Measurements from ENCODE around the gene ETV3L.

The ETV3L gene

DNA sequence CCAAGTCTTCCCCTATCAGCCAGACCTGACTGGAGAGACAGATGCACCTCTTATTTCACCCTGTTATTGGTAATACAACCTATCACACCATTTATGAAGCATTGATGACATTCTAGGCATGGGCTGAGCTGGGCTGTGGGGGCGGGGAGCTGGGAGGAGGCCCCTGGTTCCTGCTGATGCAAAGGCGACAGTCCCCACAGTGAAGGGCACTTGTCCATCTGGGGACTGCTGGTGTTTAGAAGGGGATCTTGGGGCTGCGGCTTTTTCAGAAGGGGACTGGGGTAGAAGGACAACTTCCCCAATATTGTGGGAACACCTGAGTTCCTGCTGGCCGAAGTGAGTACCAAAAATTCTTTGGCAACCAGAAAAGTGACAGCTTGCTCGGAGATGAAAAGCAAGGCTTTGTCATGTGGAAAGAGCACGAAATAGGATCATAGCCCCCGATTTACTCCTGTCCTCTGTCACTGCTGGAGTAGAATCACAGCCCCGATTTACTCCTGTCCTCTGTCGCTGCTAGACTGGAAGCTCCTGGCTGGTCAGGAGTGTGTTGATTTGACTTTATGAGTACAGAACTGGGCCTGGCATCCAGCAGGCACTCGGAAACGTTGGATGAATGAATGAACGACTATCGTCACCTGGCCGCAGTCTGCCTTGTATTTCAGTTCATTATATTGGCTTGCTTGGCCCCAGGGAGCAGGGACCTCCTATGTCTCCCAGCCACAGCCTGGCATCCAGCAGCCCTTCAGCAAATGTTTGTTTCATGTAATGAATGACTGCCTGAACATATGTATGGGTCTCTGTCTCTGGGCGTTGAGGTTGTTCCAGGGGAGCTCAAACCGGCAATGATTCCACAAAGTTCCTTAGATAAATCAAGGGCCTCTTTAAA is 16.5 kb upstream of the ETV3L start:
- Histone ChIP-seq H3K9ac (ENCODE audit: low read depth, low read length) (no peak overlapping the region), H3K4me1 (ENCODE audit: insufficient read depth, low read length) (peaks cover 55% of the 10 kb centered on the region), H3K9me3 (ENCODE audit: control insufficient read depth, insufficient read depth, low read length) (no peaks in the 10 kb centered on the region), H3K36me3 (ENCODE audit: insufficient read depth, low read length) (no peaks in the 10 kb centered on the region)

DNA sequence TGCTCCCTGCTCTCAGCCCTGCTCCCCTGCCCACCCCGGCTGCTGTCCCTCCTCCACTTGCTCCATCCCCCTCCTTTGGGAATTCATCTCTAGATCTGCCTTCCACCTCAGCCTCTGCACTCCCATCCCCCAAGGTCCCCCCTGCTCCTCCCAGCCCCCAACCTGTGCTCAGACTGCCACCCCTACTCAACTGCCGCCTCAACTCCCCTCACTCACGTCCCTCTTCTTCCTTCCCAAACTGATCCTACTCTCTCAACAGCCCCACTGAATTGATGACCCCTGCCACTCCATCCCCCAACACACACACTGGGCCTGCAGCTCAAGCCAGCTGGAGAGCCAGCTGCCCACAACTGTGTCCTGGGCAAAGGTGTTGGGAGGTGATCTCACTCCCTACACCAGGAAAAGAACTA is 15.8 kb upstream of the ETV3L start:
- Histone ChIP-seq H3K36me3 (ENCODE audit: insufficient read depth, low read length) (no peaks in the 10 kb centered on the region), H3K9ac (ENCODE audit: low read depth, low read length) (no peak overlapping the region), H3K4me1 (ENCODE audit: insufficient read depth, low read length) (peaks cover 59% of the 10 kb centered on the region), H3K9me3 (ENCODE audit: control insufficient read depth, insufficient read depth, low read length) (no peaks in the 10 kb centered on the region)

DNA sequence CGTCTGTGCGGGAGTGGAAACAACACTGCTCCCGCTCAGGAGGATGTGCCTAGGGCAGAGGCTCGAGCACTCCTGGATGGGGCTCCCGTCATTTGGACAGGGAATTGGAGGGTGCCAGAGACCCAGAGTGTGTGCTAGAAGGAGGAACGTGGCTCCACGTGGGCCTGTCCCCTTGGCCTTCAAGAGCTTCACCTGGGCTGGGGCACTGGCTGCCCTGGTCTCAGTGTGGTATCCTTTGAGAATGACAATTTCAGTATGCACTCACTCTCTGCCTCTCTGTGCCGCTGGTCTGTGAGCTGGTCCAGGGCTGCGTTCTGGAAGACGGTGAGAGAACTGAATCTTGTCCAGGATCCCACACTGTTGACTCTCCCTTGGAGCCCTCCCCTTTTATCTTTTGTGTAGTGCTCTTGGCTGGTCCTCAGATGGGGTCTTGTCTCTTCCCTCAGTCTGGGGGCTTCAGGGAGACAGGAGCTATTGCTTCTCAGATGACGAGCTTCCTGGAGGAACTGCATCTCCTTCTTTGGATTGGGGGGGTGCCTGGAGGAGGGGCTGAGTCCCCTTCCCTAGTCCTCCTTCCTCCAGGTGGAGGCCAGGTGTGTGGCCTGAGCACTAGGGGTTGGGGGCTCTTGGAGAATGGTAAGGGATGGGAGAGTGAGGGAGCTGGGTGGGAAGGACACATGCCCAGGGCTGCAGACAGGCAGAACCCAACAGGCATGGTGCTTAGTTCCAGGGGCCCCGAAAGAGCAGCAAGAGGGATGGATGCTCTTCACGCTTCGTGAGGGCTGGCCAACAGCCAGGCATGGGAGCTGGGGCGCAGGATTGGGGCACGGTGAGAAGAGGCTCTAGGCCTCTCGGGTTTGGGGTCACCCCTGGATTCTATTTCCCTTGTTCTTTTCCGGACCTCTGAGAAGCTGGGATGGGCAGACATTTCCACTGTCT is 14.8 kb upstream of the ETV3L start:
- Histone ChIP-seq H3K9me3 (ENCODE audit: control insufficient read depth, insufficient read depth, low read length) (no peaks in the 10 kb centered on the region), H3K4me1 (ENCODE audit: insufficient read depth, low read length) (peaks cover 59% of the 10 kb centered on the region), H3K9ac (ENCODE audit: low read depth, low read length) (no peak overlapping the region), H3K36me3 (ENCODE audit: insufficient read depth, low read length) (no peaks in the 10 kb centered on the region)

DNA sequence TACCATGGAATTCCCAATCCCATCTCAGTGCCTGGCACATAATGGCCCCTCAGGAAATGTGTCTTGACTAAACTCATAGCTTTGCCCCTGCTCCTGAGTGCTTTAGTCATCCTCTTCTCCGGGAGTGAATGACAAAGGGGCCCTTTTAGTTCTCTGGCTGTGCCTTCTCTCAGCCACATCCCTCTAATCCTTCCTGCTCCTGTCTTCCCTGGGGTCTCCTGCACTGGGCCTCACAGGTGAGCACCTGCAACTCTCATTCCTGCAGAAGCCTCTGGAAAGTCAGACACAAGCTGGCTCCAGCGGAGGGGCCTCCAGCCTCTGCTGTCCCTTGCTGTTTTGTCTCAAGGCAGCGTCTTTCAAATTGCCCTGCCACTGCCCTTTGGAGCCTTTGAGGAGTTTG is 14.0 kb upstream of the ETV3L start:
- no peaks in the 10 kb centered on the region for H3K9me3 ChIP-seq (ENCODE audit: control insufficient read depth, insufficient read depth, low read length)
- peaks cover 59% of the 10 kb centered on the region for H3K4me1 ChIP-seq (ENCODE audit: insufficient read depth, low read length)

DNA sequence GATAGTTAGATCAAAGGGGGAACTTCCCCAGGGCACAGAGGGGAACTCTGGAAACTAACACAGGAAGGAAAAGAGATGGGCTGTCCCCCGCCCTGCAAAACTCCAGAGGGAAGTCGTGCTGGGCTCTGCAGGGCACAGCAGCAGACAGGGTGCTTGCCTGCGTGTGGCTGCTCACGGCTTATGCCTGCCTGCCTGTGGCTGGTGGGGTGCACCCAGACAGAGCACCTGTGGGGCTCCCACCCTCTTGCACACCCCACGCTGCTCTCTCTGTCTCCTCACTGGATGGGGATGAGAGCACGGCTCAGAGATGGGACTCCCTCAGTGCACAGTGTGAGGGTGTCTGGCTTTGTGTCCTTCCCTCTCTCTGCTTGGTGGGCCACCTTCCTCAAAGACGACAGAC is 13.5 kb upstream of the ETV3L start:
- Histone ChIP-seq H3K4me1 (ENCODE audit: insufficient read depth, low read length) (peaks cover 61% of the 10 kb centered on the region), H3K9ac (ENCODE audit: low read depth, low read length) (no peak overlapping the region), H3K9me3 (ENCODE audit: control insufficient read depth, insufficient read depth, low read length) (no peaks in the 10 kb centered on the region), H3K36me3 (ENCODE audit: insufficient read depth, low read length) (no peaks in the 10 kb centered on the region)

More for the DNA sequence above, 14.0 kb upstream of the ETV3L start:
- H3K9ac ChIP-seq (ENCODE audit: low read depth, low read length): no peak overlapping the region
- no peaks in the 10 kb centered on the region for H3K36me3 ChIP-seq (ENCODE audit: insufficient read depth, low read length)

DNA sequence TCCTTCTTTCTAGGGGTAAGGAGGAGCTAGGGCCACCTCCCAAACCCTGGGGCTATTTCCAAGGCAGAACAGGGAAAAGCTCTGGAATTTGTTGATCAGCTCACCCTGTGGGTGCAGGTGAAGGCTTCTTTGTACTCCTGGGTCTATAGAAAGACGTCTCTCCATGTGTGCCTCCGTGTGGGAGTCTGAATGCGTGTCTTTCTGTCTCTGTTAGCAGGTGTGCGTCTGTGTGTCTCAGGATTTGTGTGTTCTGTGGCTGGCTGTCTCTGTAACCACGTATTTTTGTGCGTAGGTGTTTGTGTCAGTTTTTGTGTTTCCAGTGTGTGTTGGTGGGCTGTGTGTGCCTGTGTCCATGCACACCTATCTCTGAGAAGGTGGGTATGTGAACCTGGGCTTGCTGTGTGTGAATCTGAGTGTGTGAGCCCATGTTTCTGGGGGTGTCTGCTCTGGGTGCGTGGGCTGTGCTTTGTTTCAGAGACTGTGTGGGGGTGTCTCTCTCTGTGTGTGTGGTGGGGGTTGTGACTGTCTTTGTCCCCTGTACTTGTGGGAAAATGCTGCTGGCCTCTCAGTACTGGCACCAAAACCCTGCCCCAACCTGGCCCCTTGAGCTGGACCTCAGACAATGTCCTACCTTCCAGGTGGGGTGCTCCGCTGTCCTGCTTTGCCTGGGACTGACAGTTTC is 12.7 kb upstream of the ETV3L start:
- peaks cover 57% of the 10 kb centered on the region for H3K4me1 ChIP-seq (ENCODE audit: insufficient read depth, low read length)
- H3K9me3 ChIP-seq (ENCODE audit: control insufficient read depth, insufficient read depth, low read length): no peaks in the 10 kb centered on the region
- no peak overlapping the region for H3K9ac ChIP-seq (ENCODE audit: low read depth, low read length)
- H3K36me3 ChIP-seq (ENCODE audit: insufficient read depth, low read length): no peaks in the 10 kb centered on the region

DNA sequence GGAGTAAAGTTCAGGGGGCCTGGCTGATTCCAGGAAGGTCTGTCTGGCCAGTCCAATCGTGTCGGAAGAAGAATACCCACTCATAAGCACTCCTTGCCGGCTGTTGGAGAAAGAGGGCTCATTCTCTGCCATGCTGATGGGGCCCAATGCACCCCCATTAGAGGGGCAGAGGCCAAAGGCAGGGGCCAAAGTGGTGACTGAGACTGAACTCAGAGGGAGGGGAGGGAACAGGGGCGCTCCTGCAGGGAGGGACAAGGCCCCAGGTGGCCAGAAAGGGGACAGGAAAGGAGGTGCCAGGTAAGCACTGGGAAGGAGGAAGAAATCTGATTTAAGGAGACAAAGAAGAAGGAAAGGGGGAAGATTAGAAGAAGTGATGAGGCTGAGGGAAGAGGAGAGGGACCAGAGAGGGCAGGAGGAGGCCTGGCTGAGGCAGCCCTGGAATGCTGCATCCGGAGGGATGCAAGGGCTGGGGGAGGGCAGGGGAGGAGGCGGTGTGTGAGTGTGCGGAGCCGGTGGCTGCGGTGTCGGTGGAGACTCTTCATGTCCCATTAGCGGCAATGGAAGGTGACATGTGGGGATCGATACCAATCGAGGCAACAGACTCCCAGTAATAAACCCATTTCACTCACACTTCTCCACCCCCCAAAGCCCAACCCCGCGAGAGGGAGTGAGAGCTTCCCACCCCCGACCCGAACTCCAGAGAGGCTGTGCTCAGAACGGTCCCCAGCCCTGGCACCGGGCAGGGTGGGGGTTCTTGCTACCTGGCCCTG is 12.0 kb upstream of the ETV3L start:
- H3K9ac ChIP-seq (ENCODE audit: low read depth, low read length): no peak overlapping the region
- H3K4me1 ChIP-seq (ENCODE audit: insufficient read depth, low read length): peaks cover 54% of the 10 kb centered on the region
- H3K36me3 ChIP-seq (ENCODE audit: insufficient read depth, low read length): no peaks in the 10 kb centered on the region
- H3K9me3 ChIP-seq (ENCODE audit: control insufficient read depth, insufficient read depth, low read length): no peaks in the 10 kb centered on the region

DNA sequence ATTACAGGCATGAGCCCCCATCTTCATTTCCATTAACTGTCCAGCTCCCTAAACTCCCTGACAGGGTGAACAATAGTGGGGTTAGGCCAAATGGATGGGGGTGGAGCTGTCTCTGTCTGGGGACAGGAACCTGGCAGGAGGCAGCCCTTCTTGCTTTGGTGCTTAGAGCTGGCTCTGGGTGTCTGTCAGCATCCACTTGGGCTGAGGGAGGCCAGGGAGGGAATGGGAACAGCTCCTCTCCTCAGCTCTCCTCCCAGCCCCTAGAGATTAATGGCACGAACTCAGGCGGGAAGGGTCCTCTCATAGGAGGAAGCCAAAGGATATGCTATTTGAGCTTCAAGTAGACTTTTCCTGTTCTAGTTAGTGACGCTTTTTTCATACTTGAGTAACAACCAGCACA is 11.1 kb upstream of the ETV3L start:
- H3K9me3 ChIP-seq (ENCODE audit: control insufficient read depth, insufficient read depth, low read length): no peaks in the 10 kb centered on the region
- H3K36me3 ChIP-seq (ENCODE audit: insufficient read depth, low read length): no peaks in the 10 kb centered on the region
- H3K4me1 ChIP-seq (ENCODE audit: insufficient read depth, low read length): peaks cover 51% of the 10 kb centered on the region
- no peak overlapping the region for H3K9ac ChIP-seq (ENCODE audit: low read depth, low read length)

DNA sequence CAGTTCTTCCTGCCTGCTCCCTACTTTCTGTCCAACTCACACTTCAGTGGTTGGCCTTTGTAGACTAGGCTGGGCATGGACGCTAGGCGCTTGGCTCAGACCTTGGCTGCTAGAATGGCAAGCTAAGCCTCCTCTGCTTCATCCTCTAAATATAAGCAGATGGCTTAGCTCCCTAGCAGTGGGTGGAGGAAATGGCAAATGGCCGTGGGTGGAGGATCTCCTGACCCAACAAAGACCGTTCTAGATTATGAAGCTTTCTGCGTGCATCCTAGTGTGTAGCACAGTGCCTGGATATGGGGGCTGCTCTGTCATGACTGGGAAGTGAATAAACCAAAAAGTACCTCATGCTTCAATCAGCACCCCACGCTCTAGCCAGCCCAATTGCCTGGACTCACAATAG is 10.4 kb upstream of the ETV3L start:
- H3K4me1 ChIP-seq (ENCODE audit: insufficient read depth, low read length): peaks cover 47% of the 10 kb centered on the region
- H3K9me3 ChIP-seq (ENCODE audit: control insufficient read depth, insufficient read depth, low read length): no peaks in the 10 kb centered on the region
- no peak overlapping the region for H3K9ac ChIP-seq (ENCODE audit: low read depth, low read length)
- H3K36me3 ChIP-seq (ENCODE audit: insufficient read depth, low read length): no peaks in the 10 kb centered on the region

DNA sequence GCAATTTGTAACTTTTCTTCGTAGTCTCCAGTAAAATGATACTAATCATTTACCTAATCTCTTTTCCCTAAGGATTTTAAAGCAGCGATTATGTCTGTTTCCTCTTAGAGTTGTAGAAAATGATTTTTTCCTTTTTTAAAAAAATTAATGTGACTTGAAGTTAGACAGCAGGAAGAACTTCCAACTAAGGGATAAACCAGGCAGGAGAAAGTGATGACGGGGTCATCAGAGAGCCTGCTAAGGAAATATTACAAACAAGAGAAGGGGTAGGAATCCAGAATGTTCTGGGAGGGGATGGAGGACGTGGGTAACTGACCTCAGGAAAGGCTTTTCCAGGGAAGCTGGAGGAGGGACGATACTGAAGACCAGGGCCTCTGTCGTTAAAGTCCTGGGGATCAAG is 8.8 kb upstream of the ETV3L start:
- H3K9ac ChIP-seq (ENCODE audit: low read depth, low read length): no peak overlapping the region
- peaks cover 35% of the 10 kb centered on the region for H3K4me1 ChIP-seq (ENCODE audit: insufficient read depth, low read length)
- H3K36me3 ChIP-seq (ENCODE audit: insufficient read depth, low read length): no peaks in the 10 kb centered on the region
- H3K9me3 ChIP-seq (ENCODE audit: control insufficient read depth, insufficient read depth, low read length): no peaks in the 10 kb centered on the region

DNA sequence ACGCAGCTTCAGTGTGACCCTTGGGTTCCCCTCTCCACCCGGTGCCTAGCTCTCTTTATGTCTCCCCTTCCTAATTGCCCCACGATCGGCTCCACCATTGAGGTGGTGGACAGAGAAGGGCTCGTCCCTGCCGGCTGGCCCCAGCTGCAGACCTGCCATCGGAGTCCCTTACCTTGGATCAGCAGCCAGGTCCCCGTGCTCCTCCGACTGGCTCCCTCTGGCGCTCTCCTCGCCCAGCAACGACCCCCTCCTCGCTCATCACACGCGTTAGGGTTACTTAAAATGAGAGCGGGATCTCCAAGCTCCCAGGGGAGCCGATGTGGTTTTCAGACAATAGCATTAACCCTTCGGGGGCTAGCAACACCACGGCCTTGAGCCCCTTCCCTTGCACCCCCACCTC is 8.1 kb upstream of the ETV3L start:
- no peaks in the 10 kb centered on the region for H3K9me3 ChIP-seq (ENCODE audit: control insufficient read depth, insufficient read depth, low read length)
- no peaks in the 10 kb centered on the region for H3K36me3 ChIP-seq (ENCODE audit: insufficient read depth, low read length)
- H3K4me1 ChIP-seq (ENCODE audit: insufficient read depth, low read length): peaks cover 28% of the 10 kb centered on the region
- H3K9ac ChIP-seq (ENCODE audit: low read depth, low read length): no peak overlapping the region

DNA sequence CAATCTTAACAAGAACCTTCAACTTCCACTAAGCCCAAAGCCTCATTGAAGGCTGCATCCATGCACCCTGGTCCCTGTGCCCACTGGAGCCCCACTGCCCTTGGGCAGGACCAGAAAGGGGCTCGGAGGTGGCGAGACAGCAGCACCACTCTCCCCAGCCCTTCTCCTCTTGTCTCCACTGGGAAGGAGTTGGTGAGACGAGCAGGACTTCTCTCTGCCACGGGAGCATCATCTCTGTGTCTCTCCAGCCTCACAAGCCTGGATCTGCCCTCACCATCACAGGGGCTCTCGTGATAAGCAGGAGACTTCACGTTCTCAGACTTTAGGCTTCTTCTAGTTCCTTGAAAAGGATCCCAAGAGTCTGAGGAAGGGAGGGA is 7.2 kb upstream of the ETV3L start:
- peaks cover 19% of the 10 kb centered on the region for H3K4me1 ChIP-seq (ENCODE audit: insufficient read depth, low read length)
- no peaks in the 10 kb centered on the region for H3K9me3 ChIP-seq (ENCODE audit: control insufficient read depth, insufficient read depth, low read length)
- no peaks in the 10 kb centered on the region for H3K36me3 ChIP-seq (ENCODE audit: insufficient read depth, low read length)
- H3K9ac ChIP-seq (ENCODE audit: low read depth, low read length): no peak overlapping the region

DNA sequence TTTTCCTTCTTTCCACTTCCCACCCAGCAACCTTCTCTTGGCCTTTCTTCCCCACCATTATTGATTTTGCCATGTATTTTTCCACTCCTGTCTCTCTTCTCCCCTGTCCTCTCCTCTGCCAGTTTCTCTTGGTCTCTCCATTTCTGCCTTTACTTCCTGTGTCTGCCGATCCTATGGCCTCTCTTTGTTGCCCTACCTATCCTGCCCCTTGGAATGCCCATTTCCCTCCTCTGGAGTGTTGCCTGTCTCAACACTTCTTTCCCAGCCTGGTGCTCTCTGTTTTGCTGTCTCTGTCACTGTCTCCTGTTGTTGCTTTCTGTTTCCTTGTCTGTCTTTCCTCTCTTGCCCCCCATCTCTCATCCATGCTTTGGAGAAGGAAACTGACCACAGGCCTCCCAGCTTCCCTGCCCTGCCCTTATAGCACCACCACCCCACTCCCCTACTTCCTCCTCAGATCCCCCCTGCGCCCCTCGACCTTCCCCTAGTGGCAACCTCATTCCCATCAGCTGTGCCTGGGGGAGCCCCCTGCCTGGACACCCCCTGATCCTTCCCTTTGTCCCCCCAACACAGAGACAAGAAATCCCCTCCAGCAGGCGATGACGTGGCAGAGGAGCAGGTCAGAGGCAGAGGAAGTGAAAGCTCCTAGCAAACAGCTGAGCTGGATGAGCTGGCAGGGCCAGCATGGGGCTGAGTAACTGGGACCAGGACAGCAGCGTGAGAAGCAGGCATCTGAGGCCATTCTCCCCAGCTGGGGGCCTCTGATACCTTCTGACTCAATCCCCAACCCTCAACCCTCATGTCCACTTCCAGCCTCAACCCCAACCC is 6.6 kb upstream of the ETV3L start:
- Histone ChIP-seq H3K9me3 (ENCODE audit: control insufficient read depth, insufficient read depth, low read length) (no peaks in the 10 kb centered on the region), H3K4me1 (ENCODE audit: insufficient read depth, low read length) (peaks cover 16% of the 10 kb centered on the region), H3K36me3 (ENCODE audit: insufficient read depth, low read length) (no peaks in the 10 kb centered on the region), H3K9ac (ENCODE audit: low read depth, low read length) (no peak overlapping the region)
